HEK293 (cell line): ENCODE results near the gene ADAT2.

Experiments used
- CTCF ChIA-PET: fragments of 350-600 bp; formaldehyde crosslinking; extraction: SDS; loops from one replicate; lab custom pipeline; 2021; ENCODE audit warnings: antibody characterized with exemption; lab: Yijun Ruan, JAX
- POLR2A ChIA-PET: fragments of 300-600 bp; formaldehyde crosslinking; extraction: SDS; loops from one replicate; lab custom pipeline; 2020; ENCODE audit warnings: antibody characterized with exemption, inconsistent platforms; lab: Yijun Ruan, JAX
- H3K27ac ChIP-seq: fragments of 200-500 bp; sonication (Bioruptor generic); 2 replicates; pipeline ENCODE4 v1.5.1; 2014; ENCODE audit warnings: low read depth, low read length, control low read depth, inconsistent platforms; ENCODE audit errors: extremely low read depth
- H3K36me3 ChIP-seq, 2 experiments: fragments of 200-500 bp in 1 of 2; sonication (Bioruptor generic) in 1 of 2; 1 replicate in 1 of 2; 2 replicates in 1 of 2; pipeline ENCODE4 v1.5.1; 2014 to 2017; ENCODE audit warnings: inconsistent platforms in 2 of 2, low read length in 2 of 2; ENCODE audit not compliant: control insufficient read depth in 2 of 2, insufficient read depth in 1 of 2
- H3K4me1 ChIP-seq: fragments of 200-500 bp; sonication (Bioruptor generic); 2 replicates; pipeline ENCODE4 v1.5.1; 2014; ENCODE audit warnings: mild to moderate bottlenecking, low read length, inconsistent platforms; ENCODE audit not compliant: control insufficient read depth, insufficient read depth
- H3K4me3 ChIP-seq: 2 replicates; pipeline ENCODE4 v1.5.1; 2011; ENCODE audit warnings: low read depth, mild to moderate bottlenecking, control low read depth, low read length, moderate library complexity
- H3K9me3 ChIP-seq: fragments of 200-500 bp; sonication (Bioruptor generic); 2 replicates; pipeline ENCODE4 v1.5.1; 2014; ENCODE audit warnings: low read depth, low read length, inconsistent platforms; ENCODE audit not compliant: control insufficient read depth, insufficient read depth
- AEBP2 ChIP-seq: fragments of 450-650 bp; formaldehyde crosslinking; IDR thresholded peaks from 2 replicates; pipeline ENCODE4 v1.5.1; 2016; ENCODE audit warnings: missing biosample characterization, missing genetic modification characterization, borderline replicate concordance
- FEZF1 ChIP-seq: fragments of 450-650 bp; formaldehyde crosslinking; IDR thresholded peaks from 2 replicates; pipeline ENCODE4 v1.5.1; 2016; ENCODE audit warnings: missing biosample characterization, missing genetic modification characterization
- KLF9 ChIP-seq: fragments of 450-650 bp; formaldehyde crosslinking; IDR thresholded peaks from 2 replicates; pipeline ENCODE4 v1.5.1; 2016; ENCODE audit warnings: missing biosample characterization, missing genetic modification characterization, low read depth
- OSR2 ChIP-seq: fragments of 450-650 bp; formaldehyde crosslinking; IDR thresholded peaks from 2 replicates; pipeline ENCODE4 v1.5.1; 2016; ENCODE audit warnings: missing biosample characterization, missing genetic modification characterization
- PRDM4 ChIP-seq: fragments of 450-650 bp; formaldehyde crosslinking; IDR thresholded peaks from 2 replicates; pipeline ENCODE4 v1.5.1; 2017; ENCODE audit warnings: missing biosample characterization, missing genetic modification characterization
- PRDM6 ChIP-seq: fragments of 450-650 bp; formaldehyde crosslinking; IDR thresholded peaks from 2 replicates; pipeline ENCODE4 v1.5.1; 2017; ENCODE audit warnings: missing biosample characterization, missing genetic modification characterization
- REPIN1 ChIP-seq: fragments of 450-650 bp; formaldehyde crosslinking; IDR thresholded peaks from 2 replicates; pipeline ENCODE4 v1.5.1; 2017; ENCODE audit warnings: missing biosample characterization, missing genetic modification characterization, low read depth
- TSHZ1 ChIP-seq: fragments of 450-650 bp; formaldehyde crosslinking; IDR thresholded peaks from 2 replicates; pipeline ENCODE4 v1.5.1; 2016; ENCODE audit warnings: missing biosample characterization, missing genetic modification characterization, borderline replicate concordance
- ZBTB49 ChIP-seq: fragments of 450-650 bp; formaldehyde crosslinking; IDR thresholded peaks from 2 replicates; pipeline ENCODE4 v1.5.1; 2016; ENCODE audit warnings: missing biosample characterization, missing genetic modification characterization, low read depth
- ZFP3 ChIP-seq: fragments of 450-650 bp; formaldehyde crosslinking; IDR thresholded peaks from 2 replicates; pipeline ENCODE4 v1.5.1; 2016; ENCODE audit warnings: low read depth, missing biosample characterization, missing genetic modification characterization
- ZNF140 ChIP-seq: fragments of 450-650 bp; formaldehyde crosslinking; IDR thresholded peaks from 2 replicates; pipeline ENCODE4 v1.5.1; 2016; ENCODE audit warnings: missing biosample characterization, missing genetic modification characterization
- ZNF19 ChIP-seq: fragments of 450-650 bp; formaldehyde crosslinking; IDR thresholded peaks from 2 replicates; pipeline ENCODE4; 2016; ENCODE audit warnings: missing biosample characterization, missing genetic modification characterization, low read depth
- ZNF2 ChIP-seq: fragments of 450-650 bp; formaldehyde crosslinking; IDR thresholded peaks from 2 replicates; pipeline ENCODE4 v1.5.1; 2016; ENCODE audit warnings: missing biosample characterization, missing genetic modification characterization
- ZNF311 ChIP-seq: fragments of 450-650 bp; formaldehyde crosslinking; IDR thresholded peaks from 2 replicates; pipeline ENCODE4 v1.5.1; 2017; ENCODE audit warnings: missing biosample characterization, missing genetic modification characterization, borderline replicate concordance
- ZNF560 ChIP-seq: fragments of 450-650 bp; formaldehyde crosslinking; IDR thresholded peaks from 2 replicates; pipeline ENCODE4 v1.5.1; 2017; ENCODE audit warnings: missing biosample characterization, missing genetic modification characterization, borderline replicate concordance
- ZNF596 ChIP-seq: fragments of 450-650 bp; IDR thresholded peaks from 2 replicates; pipeline ENCODE4 v1.5.0; 2018; ENCODE audit warnings: missing biosample characterization, mild to moderate bottlenecking, missing genetic modification characterization, moderate library complexity
- ZNF658 ChIP-seq: fragments of 450-650 bp; formaldehyde crosslinking; IDR thresholded peaks from 2 replicates; pipeline ENCODE4; 2016; ENCODE audit warnings: missing biosample characterization, missing genetic modification characterization
- ZNF670 ChIP-seq: fragments of 450-650 bp; formaldehyde crosslinking; IDR thresholded peaks from 2 replicates; pipeline ENCODE4 v1.5.1; 2016; ENCODE audit warnings: missing biosample characterization, missing genetic modification characterization, low read depth
- ZSCAN16 ChIP-seq: fragments of 450-650 bp; formaldehyde crosslinking; IDR thresholded peaks from 2 replicates; pipeline ENCODE4 v1.5.1; 2016; ENCODE audit warnings: missing biosample characterization, missing genetic modification characterization
- ZSCAN30 ChIP-seq: fragments of 450-650 bp; IDR thresholded peaks from 2 replicates; pipeline ENCODE4 v1.5.1; 2018; ENCODE audit warnings: missing biosample characterization, mild to moderate bottlenecking, missing genetic modification characterization, moderate library complexity

The ADAT2 gene

GRCh38 chr6:143376375-143376774, 74.1 kb downstream of the ADAT2 start:
- ChIA-PET CTCF (no interaction called here), POLR2A (no interaction called here)
- Histone ChIP-seq H3K4me1 (peaks cover 13% of the 10 kb centered on the region; the same call in 1 of the 2 replicates), H3K4me3 (no peak overlapping the region), H3K27ac (no peak overlapping the region), H3K9me3 (no peaks in the 10 kb centered on the region), H3K36me3 (no peaks in the 10 kb centered on the region)
- TF ChIP-seq KLF9 (tag by site-specific recombination) (no peak), ZNF2 (tag by site-specific recombination) (no peak), REPIN1 (tag by site-specific recombination) (no peak), ZNF560 (no peak), ZNF596 (tag by site-specific recombination) (0 out of 2 replicates have a peak, but pooled peaks have one; percentile 14)

GRCh38 chr6:143375022-143375585, 75.4 kb downstream of the ADAT2 start:
- Histone ChIP-seq H3K9me3 (no peaks in the 10 kb centered on the region), H3K4me1 (peaks cover 13% of the 10 kb centered on the region; the same call in 1 of the 2 replicates), H3K27ac (no peak overlapping the region), H3K36me3 (no peaks in the 10 kb centered on the region), H3K4me3 (no peak overlapping the region)
- TF ChIP-seq ZFP3 (tag by site-specific recombination) (no peak), ZBTB49 (tag by site-specific recombination) (no peak), ZNF670 (no peak), AEBP2 (no peak), ZNF140 (tag by site-specific recombination) (no peak), TSHZ1 (tag by site-specific recombination) (no peak), PRDM6 (tag by site-specific recombination) (no peak), ZSCAN16 (tag by site-specific recombination) (no peak), FEZF1 (tag by site-specific recombination) (no peak), ZNF311 (tag by site-specific recombination) (no peak), ZNF658 (tag by site-specific recombination) (no peak), ZSCAN30 (tag by site-specific recombination) (no peak), OSR2 (tag by site-specific recombination) (no peak), PRDM4 (tag by site-specific recombination) (no peak), ZNF19 (tag by site-specific recombination) (no peak)
- CTCF ChIA-PET: no interaction called here
- POLR2A ChIA-PET: no interaction called here
